OCI-LY7 (cell line): Measurements from ENCODE around the gene CDC25B. TPM values are rescaled to one million over a fixed set of nuclear protein-coding genes. Genes with fewer than 3 reads are reported as not detected.

Experiments
- BruUV-seq: library from RNA; stranded (reverse); fragments of 400-500 nt; replicated peaks from 2 replicates; lab custom pipeline; 2021; lab: Mats Ljungman, UMichigan
- CTCF ChIA-PET: fragments of 300-600 bp; sonication (Branson Sonifier 250); formaldehyde crosslinking; loops from one replicate; lab custom pipeline; 2022; ENCODE audit warnings: antibody characterized with exemption; ENCODE audit not compliant: unreplicated experiment; lab: Charles Lee
- POLR2A ChIA-PET: fragments of 300-600 bp; sonication (Branson Sonifier 250); formaldehyde crosslinking; loops from one replicate; lab custom pipeline; 2022; ENCODE audit warnings: antibody characterized with exemption; lab: Charles Lee
- DNase-seq: peaks from one replicate; pipeline ENCODE4 v3.0.0-alpha.2; 2015; ENCODE audit warnings: low spot score
- H2AFZ ChIP-seq: fragments of 200-600 bp; sonication (generic), shearing (Covaris generic); 2 replicates; pipeline ENCODE4 v1.6.1; 2014; ENCODE audit warnings: mild to moderate bottlenecking, antibody characterized with exemption, low read length, moderate library complexity
- H3K27ac ChIP-seq: fragments of 200-600 bp; sonication (generic); 2 replicates; pipeline ENCODE4 v1.5.1; 2014; ENCODE audit warnings: mixed run types, low read depth, mild to moderate bottlenecking, moderate library complexity, low read length, inconsistent platforms; ENCODE audit not compliant: poor library complexity, severe bottlenecking
- H3K36me3 ChIP-seq: fragments of 200-600 bp; sonication (generic); 2 replicates; pipeline ENCODE4 v1.6.1; 2014; ENCODE audit warnings: mild to moderate bottlenecking, antibody characterized with exemption, low read length, moderate library complexity, mixed read lengths; ENCODE audit not compliant: insufficient read depth
- H3K4me1 ChIP-seq: fragments of 200-600 bp; sonication (generic); 2 replicates; pipeline ENCODE4 v1.5.1; 2014; ENCODE audit warnings: mild to moderate bottlenecking, low read length; ENCODE audit not compliant: insufficient read depth, poor library complexity, severe bottlenecking
- H3K4me2 ChIP-seq: fragments of 200-600 bp; sonication (generic); 2 replicates; pipeline ENCODE4 v1.6.1; 2014; ENCODE audit warnings: mild to moderate bottlenecking, low read length
- H3K4me3 ChIP-seq: fragments of 200-600 bp; sonication (generic); 2 replicates; pipeline ENCODE4 v1.5.1; 2014; ENCODE audit warnings: mild to moderate bottlenecking, low read depth, low read length; ENCODE audit not compliant: poor library complexity, severe bottlenecking
- H3K79me2 ChIP-seq: fragments of 200-600 bp; sonication (generic); 2 replicates; pipeline ENCODE4 v1.6.1; 2016; ENCODE audit warnings: low read depth, mild to moderate bottlenecking, low read length, moderate library complexity, mixed read lengths; ENCODE audit not compliant: insufficient read depth
- H3K9me2 ChIP-seq: fragments of 200-600 bp; sonication (generic); 2 replicates; pipeline ENCODE4 v1.6.1; 2016; ENCODE audit warnings: mild to moderate bottlenecking, low read length, mixed read lengths; ENCODE audit not compliant: insufficient read depth
- H3K9me3 ChIP-seq: fragments of 200-600 bp; sonication (generic); 2 replicates; pipeline ENCODE4 v1.6.1; 2014; ENCODE audit warnings: mild to moderate bottlenecking, mixed run types, low read length, mixed read lengths
- H4K20me1 ChIP-seq: fragments of 200-600 bp; sonication (generic); 2 replicates; pipeline ENCODE4 v1.6.1; 2014; ENCODE audit warnings: mild to moderate bottlenecking, antibody characterized with exemption, low read length, moderate library complexity, mixed read lengths; ENCODE audit not compliant: insufficient read depth
- CTCF ChIP-seq: fragments of 200-600 bp; sonication (generic); conservative IDR thresholded peaks from 2 replicates; pipeline ENCODE4 v1.5.1; 2014; ENCODE audit warnings: mild to moderate bottlenecking, antibody characterized with exemption, low read length, moderate library complexity, mixed read lengths
- EZH2phosphoT487 ChIP-seq: fragments of 200-600 bp; sonication (generic); IDR thresholded peaks from 2 replicates; pipeline ENCODE4 v1.6.1; 2018; ENCODE audit warnings: low read depth, borderline replicate concordance, mild to moderate bottlenecking, mixed run types, antibody characterized with exemption, low read length, moderate library complexity, mixed read lengths
- intact Hi-C: fragments of 100-400 bp; cut with micrococcal nuclease; formaldehyde crosslinking; loops from one replicate; pipeline ENCODE4 v1.10.0; 2022; ENCODE audit not compliant: unreplicated experiment
- total RNA-seq, 2 experiments: library from RNA; depleted of rRNA in 1 of 2; stranded (reverse); fragments of >200 nt in 1 of 2; shearing (Covaris generic) in 1 of 2; gene quantifications; 2 replicates each; pipeline ENCODE4 v1.2.3, GENCODE V29; 2014 to 2022

Gene CDC25B
- total RNA-seq, 2 experiments from 2014 or later: 89.2 to 119 TPM

DNA sequence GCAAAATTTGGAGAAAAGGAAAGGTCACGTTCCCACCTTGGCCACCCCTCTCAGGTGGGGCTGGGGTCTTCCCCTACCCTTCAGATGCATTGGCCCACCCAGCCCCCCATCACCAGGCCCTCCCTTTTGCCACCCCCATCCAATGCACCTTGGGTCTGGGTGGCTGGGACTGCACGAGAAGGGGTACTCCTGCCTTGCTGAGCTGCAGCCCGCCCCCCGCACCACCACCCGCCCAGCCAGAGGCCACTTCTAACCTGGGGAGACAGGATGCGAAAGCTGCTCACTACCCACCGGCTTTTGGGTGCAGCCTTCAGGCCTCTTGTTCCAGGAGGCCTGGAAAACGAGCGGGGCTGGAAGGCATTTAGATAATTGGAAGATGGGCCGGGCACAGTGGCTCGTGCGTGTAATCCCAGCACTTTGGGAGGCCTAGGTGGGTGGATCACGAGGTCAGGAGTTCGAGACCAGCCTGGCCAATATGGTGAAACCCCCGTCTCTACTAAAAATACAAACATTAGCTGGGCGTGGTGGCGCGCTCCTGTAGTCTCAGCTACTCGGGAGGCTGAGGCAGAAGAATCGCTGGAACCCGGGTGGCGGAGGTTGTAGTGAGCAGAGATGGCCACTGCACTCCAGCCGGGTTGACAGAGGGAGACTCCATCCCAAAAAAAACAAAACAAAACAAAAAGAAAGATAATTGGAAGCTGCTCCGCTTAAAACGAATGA is 1.2 kb upstream of the CDC25B start:
- TF ChIP-seq EZH2phosphoT487 (no peak), CTCF (no peak)
- intact Hi-C loops: no loop called here
- Histone ChIP-seq H3K9me2 (no peaks in the 10 kb centered on the region), H3K9me3 (no peaks in the 10 kb centered on the region), H3K27ac (peak overlapping the region; percentile 80), H3K4me2 (peak overlapping the region; percentile 89), H4K20me1 (no peaks in the 10 kb centered on the region; the same call in 1 of the 2 replicates), H3K36me3 (peaks cover 19% of the 10 kb centered on the region; the same call in 1 of the 2 replicates), H2AFZ (peak overlapping the region; percentile 59; the same call in 1 of the 2 replicates), H3K79me2 (peaks cover 25% of the 10 kb centered on the region), H3K4me1 (peaks cover 36% of the 10 kb centered on the region), H3K4me3 (peak overlapping the region; percentile 91)
- ChIA-PET POLR2A (interaction anchor here (0.8 to 1.8 kb wide), 2 partner anchors 23 to 1324 kb away, joined by 5 to 7 read pairs; partner anchors contain the start of gene SNRPB), CTCF (interaction anchor here (2.2 kb wide), 1 partner anchor 24 kb away, joined by 9 read pairs; no protein-coding TSS in a partner anchor)
- no peak for DNase-seq
- no TSS peak for BruUV-seq

DNA sequence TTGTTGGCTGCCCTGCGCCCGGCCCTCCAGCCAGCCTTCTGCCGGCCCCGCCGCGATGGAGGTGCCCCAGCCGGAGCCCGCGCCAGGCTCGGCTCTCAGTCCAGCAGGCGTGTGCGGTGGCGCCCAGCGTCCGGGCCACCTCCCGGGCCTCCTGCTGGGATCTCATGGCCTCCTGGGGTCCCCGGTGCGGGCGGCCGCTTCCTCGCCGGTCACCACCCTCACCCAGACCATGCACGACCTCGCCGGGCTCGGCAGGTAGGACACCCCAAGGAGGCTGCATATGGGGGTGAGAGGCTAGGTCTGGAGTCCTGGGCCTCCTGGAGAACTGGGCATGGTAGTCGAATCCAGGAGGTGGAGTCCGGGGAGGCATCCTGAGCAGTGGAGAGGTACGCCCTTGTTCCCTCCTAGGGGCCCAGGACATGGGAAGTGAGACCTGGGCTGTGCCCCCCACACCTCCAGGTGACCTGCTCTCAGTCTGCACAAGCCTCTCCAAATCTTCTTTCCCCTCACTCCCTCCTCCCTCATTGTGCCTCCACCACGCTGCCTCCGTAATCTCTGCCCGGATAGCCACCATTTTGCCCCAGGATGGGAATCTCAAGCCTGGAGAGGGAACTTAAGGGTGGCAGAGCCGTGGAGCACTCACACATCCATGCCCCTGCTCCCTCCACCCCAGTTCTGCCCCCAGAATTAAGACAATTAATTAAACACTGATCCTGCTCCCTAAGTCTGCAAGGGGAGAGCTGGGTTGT is 541 bp downstream of the CDC25B start:
- TF ChIP-seq EZH2phosphoT487 (no peak), CTCF (no peak)
- H3K27ac ChIP-seq: peak overlapping the region; percentile 83
- peaks cover 31% of the 10 kb centered on the region for H3K79me2 ChIP-seq
- H3K9me2 ChIP-seq: no peaks in the 10 kb centered on the region
- peak overlapping the region; percentile 91 for H3K4me3 ChIP-seq
- H2AFZ ChIP-seq: no peak overlapping the region
- H3K36me3 ChIP-seq: peaks cover 36% of the 10 kb centered on the region
- POLR2A ChIA-PET: interaction anchor here (0.5 to 1.8 kb wide), 4 partner anchors 22 to 91 kb away, joined by 3 to 7 read pairs (median 4); no protein-coding TSS in a partner anchor
- H3K9me3 ChIP-seq: no peaks in the 10 kb centered on the region
- peaks cover 47% of the 10 kb centered on the region for H3K4me1 ChIP-seq
- no TSS peak for BruUV-seq
- H4K20me1 ChIP-seq: no peaks in the 10 kb centered on the region; the same call in 1 of the 2 replicates
- H3K4me2 ChIP-seq: peak overlapping the region; percentile 100
- CTCF ChIA-PET: interaction anchor here (2.2 kb wide), 1 partner anchor 22 kb away, joined by 9 read pairs; no protein-coding TSS in a partner anchor
- intact Hi-C loops: loop anchor here (1.0 to 2.0 kb wide), 3 partner anchors 9 to 50 kb away; partner anchors contain the start of genes AP5S1 and MAVS
- peak; percentile 48 for DNase-seq
